Stimulated activated CD8-positive, alpha-beta memory T cell treated with anti-CD3 and anti-CD28 coated beads, Interleukin-7, amount 100 ng/mL, for 4 hours (primary cell): Measurements from ENCODE around the gene ACTN1.

ENCODE experiments used
- DNase-seq, 2 donors: peaks; one replicate each; pipeline ENCODE4 v3.0.0-alpha.2; 2020; ENCODE audit warnings: low read depth in 2 of 2

Gene ACTN1

GRCh38 chr14:68970038-68970612 is 9.0 kb downstream of the ACTN1 start:
- no peak for DNase-seq

GRCh38 chr14:68969278-68970033 is 9.6 kb downstream of the ACTN1 start:
- no peak for DNase-seq

GRCh38 chr14:68968721-68969120 is 10.4 kb downstream of the ACTN1 start:
- no peak for DNase-seq

- peak; percentile 42 to 55 for DNase-seq
These were observed 11.1 kb downstream of the ACTN1 start for GRCh38 chr14:68968051-68968450.

GRCh38 chr14:68967459-68967940 is 11.6 kb downstream of the ACTN1 start:
- no peak for DNase-seq

- DNase-seq: no peak
These were observed 12.2 kb downstream of the ACTN1 start for GRCh38 chr14:68966872-68967301.

GRCh38 chr14:68965261-68965761 is 13.8 kb downstream of the ACTN1 start:
- DNase-seq: no peak

GRCh38 chr14:68964300-68965093 is 14.6 kb downstream of the ACTN1 start:
- no peak for DNase-seq

GRCh38 chr14:68962681-68963080 is 16.4 kb downstream of the ACTN1 start:
- DNase-seq: no peak

- no peak for DNase-seq
These were observed 17.1 kb downstream of the ACTN1 start for GRCh38 chr14:68961781-68962584.

GRCh38 chr14:68961361-68961760 is 17.7 kb downstream of the ACTN1 start:
- DNase-seq: no peak

GRCh38 chr14:68960123-68960522 is 19.0 kb downstream of the ACTN1 start:
- DNase-seq: no peak

- no peak for DNase-seq
These were observed 20.1 kb downstream of the ACTN1 start for GRCh38 chr14:68959035-68959434.

- no peak for DNase-seq
These were observed 20.5 kb downstream of the ACTN1 start for GRCh38 chr14:68958553-68958952.

- DNase-seq: no peak
These were observed 21.3 kb downstream of the ACTN1 start for GRCh38 chr14:68957775-68958174.

GRCh38 chr14:68956724-68957123 is 22.4 kb downstream of the ACTN1 start:
- no peak for DNase-seq

- no peak for DNase-seq
These were observed 23.3 kb downstream of the ACTN1 start for GRCh38 chr14:68955851-68956179.

- DNase-seq: no peak
These were observed 23.8 kb downstream of the ACTN1 start for GRCh38 chr14:68955164-68955850.

- DNase-seq: no peak
These were observed 25.9 kb downstream of the ACTN1 start for GRCh38 chr14:68953196-68953555.

GRCh38 chr14:68952531-68953195 is 26.4 kb downstream of the ACTN1 start:
- no peak for DNase-seq
